Peyer's patch (tissue), 4 donors: Measurements from ENCODE around the gene CERS6. TPM values are rescaled to one million over a fixed set of nuclear protein-coding genes. Genes with fewer than 3 reads are reported as not detected.

Source experiments
- DNase-seq, 3 donors: peaks; one replicate each; pipeline ENCODE4 v3.0.0-alpha.2; 2017 to 2019
- H3K27ac ChIP-seq, 4 donors: fragments of 200-600 bp; sonication (generic); one replicate each; pipeline ENCODE4 v1.5.1; 2016 to 2019
- H3K27me3 ChIP-seq, 2 donors: fragments of 200-600 bp; sonication (generic); one replicate each; pipeline ENCODE4 v1.5.1; 2019
- H3K36me3 ChIP-seq, 3 donors: fragments of 200-600 bp; sonication (generic); one replicate each; pipeline ENCODE4 v1.5.1; 2016 to 2019
- H3K4me1 ChIP-seq, 4 donors: fragments of 200-600 bp; sonication (generic); one replicate each; pipeline ENCODE4 v1.5.1; 2016 to 2019
- H3K4me3 ChIP-seq, 4 donors: fragments of 200-600 bp; sonication (generic); 1 replicate in 3 of 4; 2 replicates in 1 of 4; pipeline ENCODE4 v1.5.1; 2016 to 2019; ENCODE audit warnings: mild to moderate bottlenecking in 1 of 4
- H3K9me3 ChIP-seq, 4 donors: fragments of 200-600 bp; sonication (generic); one replicate each; pipeline ENCODE4 v1.5.1; 2016 to 2019; ENCODE audit warnings: mild to moderate bottlenecking in 1 of 4
- CTCF ChIP-seq, 6 experiments: fragments of 450-650 bp in 4 of 6; fragments of 200-600 bp in 2 of 6; sonication (generic) in 1 of 6; IDR thresholded peaks; one replicate each; pipeline ENCODE4 v1.5.1; 2017 to 2019; ENCODE audit warnings: antibody characterized with exemption in 6 of 6, mild to moderate bottlenecking in 3 of 6, moderate library complexity in 1 of 6
- POLR2A ChIP-seq, 2 donors: fragments of 450-650 bp; IDR thresholded peaks; one replicate each; pipeline ENCODE4 v1.5.1; 2017; ENCODE audit warnings: antibody characterized with exemption in 2 of 2, mild to moderate bottlenecking in 2 of 2, moderate library complexity in 2 of 2
- total RNA-seq, 4 donors: library from RNA; depleted of rRNA; stranded (reverse); fragments of >200 nt; gene quantifications; one replicate each; pipeline ENCODE4 v1.1.0, GENCODE V29; 2016

CERS6 gene
- total RNA-seq, 4 donors from 2014 or later = 28.1 to 110 (median 96.7) TPM

- DNase-seq = no peak
- TF ChIP-seq POLR2A (IDR thresholded peaks at IDR 0.05) = no peak
- TF ChIP-seq CTCF (IDR thresholded peaks at IDR 0.05) = no peak
- Histone ChIP-seq H3K27ac (no peak overlapping the region), H3K36me3 (no peaks in the 10 kb centered on the region), H3K4me3 (no peak overlapping the region), H3K27me3 (no peaks in the 10 kb centered on the region), H3K9me3 (no peaks in the 10 kb centered on the region), H3K4me1 (no peaks in the 10 kb centered on the region)
These were observed 286.3 kb downstream of the CERS6 start for GRCh38 chr2:168742258-168742932.

GRCh38 chr2:168744844-168745243 is 288.8 kb downstream of the CERS6 start:
- Histone ChIP-seq H3K9me3 (no peaks in the 10 kb centered on the region), H3K27me3 (no peaks in the 10 kb centered on the region), H3K36me3 (no peaks in the 10 kb centered on the region), H3K4me1 (peaks cover 0 to 11% (median 0%) of the 10 kb centered on the region in 4 donors), H3K4me3 (no peak overlapping the region), H3K27ac (no peak overlapping the region)
- no peak for DNase-seq
- TF ChIP-seq POLR2A (IDR thresholded peaks at IDR 0.05) (no peak), CTCF (IDR thresholded peaks at IDR 0.05) (no peak)

- TF ChIP-seq CTCF (IDR thresholded peaks at IDR 0.05) (no peak), POLR2A (IDR thresholded peaks at IDR 0.05) (no peak)
- H3K27me3 ChIP-seq = no peaks in the 10 kb centered on the region
- H3K4me3 ChIP-seq = no peak overlapping the region
- peaks cover 0 to 26% (median 0%) of the 10 kb centered on the region in 4 donors for H3K4me1 ChIP-seq
- no peaks in the 10 kb centered on the region for H3K9me3 ChIP-seq
- no peak for DNase-seq
- H3K36me3 ChIP-seq = no peaks in the 10 kb centered on the region
- no peak overlapping the region for H3K27ac ChIP-seq
These were observed 292.4 kb downstream of the CERS6 start for GRCh38 chr2:168748461-168748860.

GRCh38 chr2:168749297-168749696 is 293.2 kb downstream of the CERS6 start:
- no peak overlapping the region for H3K4me3 ChIP-seq
- H3K27me3 ChIP-seq = no peaks in the 10 kb centered on the region
- peaks cover 0 to 35% (median 0%) of the 10 kb centered on the region in 4 donors for H3K4me1 ChIP-seq
- TF ChIP-seq POLR2A (IDR thresholded peaks at IDR 0.05) = no peak
- no peak for TF ChIP-seq CTCF (IDR thresholded peaks at IDR 0.05)
- H3K36me3 ChIP-seq = peaks cover 0 to 5% (median 0%) of the 10 kb centered on the region in 3 donors
- H3K27ac ChIP-seq = no peak overlapping the region
- no peaks in the 10 kb centered on the region for H3K9me3 ChIP-seq
- no peak for DNase-seq

- no peak overlapping the region for H3K4me3 ChIP-seq
- DNase-seq = no peak
These were observed 295.1 kb downstream of the CERS6 start for GRCh38 chr2:168751104-168751740.

More at GRCh38 chr2:168751104-168751740, 295.1 kb downstream of the CERS6 start:
- TF ChIP-seq POLR2A (IDR thresholded peaks at IDR 0.05) (no peak), CTCF (IDR thresholded peaks at IDR 0.05) (no peak)
- peaks cover 0 to 11% (median 0%) of the 10 kb centered on the region in 3 donors for H3K36me3 ChIP-seq
- peaks cover 0 to 36% (median 0%) of the 10 kb centered on the region in 4 donors for H3K4me1 ChIP-seq
- H3K9me3 ChIP-seq = no peaks in the 10 kb centered on the region
- H3K27ac ChIP-seq = no peak overlapping the region
- H3K27me3 ChIP-seq = no peaks in the 10 kb centered on the region
